ENCODE results near the gene CYP4F11. TPM values are rescaled to one million over a fixed set of nuclear protein-coding genes. Genes with fewer than 3 reads are reported as not detected.

CYP4F11 gene
- total RNA-seq, 1 donor from 2014 or later, result not detected

GRCh38 chr19:15928321-15928720 lies 6.0 kb downstream of the CYP4F11 start:
- H3K4me1 Mint-ChIP-seq (ENCODE audit: low read depth, unreplicated experiment), result no peaks in the 10 kb centered on the region
- no peaks in the 10 kb centered on the region for H3K36me3 Mint-ChIP-seq (ENCODE audit: low read depth, unreplicated experiment)
- DNase-seq (ENCODE audit: low read depth), result no peak
- no peak overlapping the region for H3K27ac Mint-ChIP-seq (ENCODE audit: unreplicated experiment)
- Histone ChIP-seq H4K20me1 (ENCODE audit: insufficient read depth, low read length) (no peaks in the 10 kb centered on the region), H3K79me2 (ENCODE audit: insufficient read depth, low read length) (no peaks in the 10 kb centered on the region), H3K9me3 (ENCODE audit: insufficient read depth, low read depth, low read length) (peaks cover 4% of the 10 kb centered on the region), H3K27me3 (ENCODE audit: insufficient read depth, low read length) (no peaks in the 10 kb centered on the region), H2AFZ (ENCODE audit: low read depth, low read length) (no peak overlapping the region), H3K27ac (ENCODE audit: low read depth, low read length) (no peak overlapping the region), H3K4me2 (ENCODE audit: low read length) (no peak overlapping the region), H3K9ac (ENCODE audit: low read length) (no peak overlapping the region), H3K4me3 (ENCODE audit: insufficient read depth, low read depth, low read length) (no peak overlapping the region), H3K36me3 (ENCODE audit: insufficient read depth, low read length) (no peaks in the 10 kb centered on the region), H3K4me1 (ENCODE audit: insufficient read depth, low read length) (no peaks in the 10 kb centered on the region)
- no peaks in the 10 kb centered on the region for H3K27me3 Mint-ChIP-seq (ENCODE audit: low read depth, unreplicated experiment)
- H3K9me3 Mint-ChIP-seq (ENCODE audit: unreplicated experiment), result peaks cover 28% of the 10 kb centered on the region
- no peak for TF ChIP-seq CTCF (IDR thresholded peaks at IDR 0.05; ENCODE audit: insufficient read depth, low read depth, low read length)
- no peak for FAIRE-seq
- H3K4me3 Mint-ChIP-seq (ENCODE audit: unreplicated experiment), result no peak overlapping the region

- H3K27me3 Mint-ChIP-seq (ENCODE audit: low read depth, unreplicated experiment), result no peaks in the 10 kb centered on the region
- no peak overlapping the region for H3K4me2 ChIP-seq (ENCODE audit: low read length)
- H3K4me3 ChIP-seq (ENCODE audit: insufficient read depth, low read depth, low read length), result no peak overlapping the region
- peaks cover 30% of the 10 kb centered on the region for H3K9me3 Mint-ChIP-seq (ENCODE audit: unreplicated experiment)
- no peaks in the 10 kb centered on the region for H3K4me1 ChIP-seq (ENCODE audit: insufficient read depth, low read length)
- H3K4me3 Mint-ChIP-seq (ENCODE audit: unreplicated experiment), result no peak overlapping the region
- peaks cover 4% of the 10 kb centered on the region for H3K9me3 ChIP-seq (ENCODE audit: insufficient read depth, low read depth, low read length)
- no peaks in the 10 kb centered on the region for H3K36me3 Mint-ChIP-seq (ENCODE audit: low read depth, unreplicated experiment)
- DNase-seq (ENCODE audit: low read depth) (no peak), FAIRE-seq (no peak)
- H3K36me3 ChIP-seq (ENCODE audit: insufficient read depth, low read length), result no peaks in the 10 kb centered on the region
- H3K27ac Mint-ChIP-seq (ENCODE audit: unreplicated experiment), result no peak overlapping the region
- no peaks in the 10 kb centered on the region for H3K79me2 ChIP-seq (ENCODE audit: insufficient read depth, low read length)
- no peak for TF ChIP-seq EZH2 (IDR thresholded peaks at IDR 0.05; ENCODE audit: insufficient read depth, low read length)
- no peak for TF ChIP-seq CTCF (IDR thresholded peaks at IDR 0.05; ENCODE audit: insufficient read depth, low read depth, low read length)
- no peaks in the 10 kb centered on the region for H3K4me1 Mint-ChIP-seq (ENCODE audit: low read depth, unreplicated experiment)
- H3K9ac ChIP-seq (ENCODE audit: low read length), result no peak overlapping the region
- H4K20me1 ChIP-seq (ENCODE audit: insufficient read depth, low read length), result no peaks in the 10 kb centered on the region
- H3K27ac ChIP-seq (ENCODE audit: low read depth, low read length), result no peak overlapping the region
- H3K27me3 ChIP-seq (ENCODE audit: insufficient read depth, low read length), result no peaks in the 10 kb centered on the region
- no peak overlapping the region for H2AFZ ChIP-seq (ENCODE audit: low read depth, low read length)
Measured at GRCh38 chr19:15926484-15926883, 7.8 kb downstream of the CYP4F11 start.

DNA sequence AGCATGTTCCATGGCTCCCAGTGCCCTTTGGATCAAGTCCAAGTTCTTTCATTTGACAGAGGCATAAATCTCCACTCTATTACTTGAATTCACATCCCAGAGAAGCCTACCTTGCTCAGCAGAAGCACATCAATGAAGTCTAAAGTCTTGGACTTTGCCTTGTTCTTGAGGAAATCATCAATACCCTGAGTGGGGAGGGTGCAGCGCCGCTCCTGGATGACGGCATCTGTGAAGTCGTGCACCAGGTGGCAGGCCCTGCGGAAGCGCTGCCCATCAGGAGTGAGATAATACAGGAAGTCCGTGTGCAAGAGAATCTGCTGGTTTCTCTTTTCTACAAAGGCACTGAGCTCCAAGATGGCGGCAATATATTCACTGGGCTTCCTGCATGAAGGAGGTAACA lies 10.6 kb downstream of the CYP4F11 start:
- DNase-seq (ENCODE audit: low read depth) (no peak), FAIRE-seq (no peak)
- no peak overlapping the region for H3K9ac ChIP-seq (ENCODE audit: low read length)
- H3K27me3 ChIP-seq (ENCODE audit: insufficient read depth, low read length), result no peaks in the 10 kb centered on the region
- no peaks in the 10 kb centered on the region for H3K36me3 ChIP-seq (ENCODE audit: insufficient read depth, low read length)
- TF ChIP-seq EZH2 (IDR thresholded peaks at IDR 0.05; ENCODE audit: insufficient read depth, low read length) (no peak), CTCF (IDR thresholded peaks at IDR 0.05; ENCODE audit: insufficient read depth, low read depth, low read length) (no peak)
- no peaks in the 10 kb centered on the region for H3K36me3 Mint-ChIP-seq (ENCODE audit: low read depth, unreplicated experiment)
- H3K9me3 Mint-ChIP-seq (ENCODE audit: unreplicated experiment), result peaks cover 15% of the 10 kb centered on the region
- no peak overlapping the region for H3K4me3 ChIP-seq (ENCODE audit: insufficient read depth, low read depth, low read length)
- H3K27ac Mint-ChIP-seq (ENCODE audit: unreplicated experiment), result no peak overlapping the region
- no peaks in the 10 kb centered on the region for H3K9me3 ChIP-seq (ENCODE audit: insufficient read depth, low read depth, low read length)
- H3K4me3 Mint-ChIP-seq (ENCODE audit: unreplicated experiment), result no peak overlapping the region
- no peaks in the 10 kb centered on the region for H3K4me1 Mint-ChIP-seq (ENCODE audit: low read depth, unreplicated experiment)
- no peak overlapping the region for H3K27ac ChIP-seq (ENCODE audit: low read depth, low read length)
- no peak overlapping the region for H3K4me2 ChIP-seq (ENCODE audit: low read length)
- no peaks in the 10 kb centered on the region for H3K4me1 ChIP-seq (ENCODE audit: insufficient read depth, low read length)
- no peaks in the 10 kb centered on the region for H3K27me3 Mint-ChIP-seq (ENCODE audit: low read depth, unreplicated experiment)
- no peaks in the 10 kb centered on the region for H3K79me2 ChIP-seq (ENCODE audit: insufficient read depth, low read length)
- H2AFZ ChIP-seq (ENCODE audit: low read depth, low read length), result no peak overlapping the region
- no peaks in the 10 kb centered on the region for H4K20me1 ChIP-seq (ENCODE audit: insufficient read depth, low read length)
